ENCODE measurements around the gene ZFYVE9.

Gene ZFYVE9

GRCh38 chr1:52323731-52324130 lies 181.8 kb downstream of the ZFYVE9 start:
- no peak for DNase-seq (ENCODE audit: extremely low spot score)
- POLR2A ChIA-PET = no interaction called here
- no peak for TF ChIP-seq FOXM1 (IDR thresholded peaks at IDR 0.05; ENCODE audit: borderline replicate concordance)
- TF ChIP-seq SUZ12 (IDR thresholded peaks at IDR 0.05) = no peak
- TF ChIP-seq TARDBP (IDR thresholded peaks at IDR 0.05) = no peak
- peak; percentile 60; the same call in 1 of the 2 replicates for TF ChIP-seq ZNF384 (IDR thresholded peaks at IDR 0.05)
- TF ChIP-seq PKNOX1 (IDR thresholded peaks at IDR 0.05) = no peak
- TF ChIP-seq L3MBTL2 (conservative IDR thresholded peaks at IDR 0.05) = no peak
- TF ChIP-seq ARNT (IDR thresholded peaks at IDR 0.05) = no peak
- CTCF ChIA-PET = interaction anchor here (0.6 kb wide), 1 partner anchor 200 kb away, joined by 4 read pairs; no protein-coding TSS in a partner anchor

GRCh38 chr1:52325786-52326185 lies 183.9 kb downstream of the ZFYVE9 start:
- CTCF ChIA-PET = no interaction called here
- POLR2A ChIA-PET = no interaction called here
- TF ChIP-seq HDGF (IDR thresholded peaks at IDR 0.05; ENCODE audit: borderline replicate concordance) = no peak
- TF ChIP-seq LEF1 (IDR thresholded peaks at IDR 0.05; ENCODE audit: borderline replicate concordance) = no peak
- no peak for TF ChIP-seq L3MBTL2 (conservative IDR thresholded peaks at IDR 0.05)
- TF ChIP-seq CTBP1 (IDR thresholded peaks at IDR 0.05; ENCODE audit: borderline replicate concordance) = no peak
- TF ChIP-seq NFRKB (IDR thresholded peaks at IDR 0.05) = no peak
- TF ChIP-seq SUZ12 (IDR thresholded peaks at IDR 0.05) = no peak
- no peak for TF ChIP-seq ZNF384 (IDR thresholded peaks at IDR 0.05)
- no peak for TF ChIP-seq ARNT (IDR thresholded peaks at IDR 0.05)
- no peak for TF ChIP-seq BHLHE40 (IDR thresholded peaks at IDR 0.05; ENCODE audit: borderline replicate concordance)
- no peak for TF ChIP-seq SP1 (IDR thresholded peaks at IDR 0.05)
- no peak for TF ChIP-seq FOXM1 (IDR thresholded peaks at IDR 0.05; ENCODE audit: borderline replicate concordance)
- TF ChIP-seq TARDBP (IDR thresholded peaks at IDR 0.05) = no peak
- TF ChIP-seq ELF4 (IDR thresholded peaks at IDR 0.05) = no peak
- no peak for TF ChIP-seq FOXK2 (IDR thresholded peaks at IDR 0.05)
- no peak for TF ChIP-seq FOXA1 (IDR thresholded peaks at IDR 0.05)
- TF ChIP-seq PKNOX1 (IDR thresholded peaks at IDR 0.05) = no peak
- no peak for DNase-seq (ENCODE audit: extremely low spot score)

- ChIA-PET POLR2A (no interaction called here), CTCF (interaction anchor here (0.5 kb wide), 1 partner anchor 196 kb away, joined by 3 read pairs; no protein-coding TSS in a partner anchor)
- DNase-seq (ENCODE audit: extremely low spot score) = no peak
These were observed 186.7 kb downstream of the ZFYVE9 start for GRCh38 chr1:52328615-52329014.

GRCh38 chr1:52332411-52332810 lies 190.5 kb downstream of the ZFYVE9 start:
- POLR2A ChIA-PET = no interaction called here
- CTCF ChIA-PET = no interaction called here
- TF ChIP-seq TARDBP (IDR thresholded peaks at IDR 0.05) = no peak
- no peak for DNase-seq (ENCODE audit: extremely low spot score)

More at GRCh38 chr1:52328615-52329014, 186.7 kb downstream of the ZFYVE9 start:
- TF ChIP-seq FOXK2 (IDR thresholded peaks at IDR 0.05) (no peak), ARNT (IDR thresholded peaks at IDR 0.05) (no peak), SUZ12 (IDR thresholded peaks at IDR 0.05) (no peak), NFRKB (IDR thresholded peaks at IDR 0.05) (no peak), BHLHE40 (IDR thresholded peaks at IDR 0.05; ENCODE audit: borderline replicate concordance) (no peak), FOXA1 (IDR thresholded peaks at IDR 0.05) (no peak)

- ChIA-PET CTCF (no interaction called here), POLR2A (no interaction called here)
- no peak for TF ChIP-seq HDGF (IDR thresholded peaks at IDR 0.05; ENCODE audit: borderline replicate concordance)
- TF ChIP-seq NFRKB (IDR thresholded peaks at IDR 0.05) = no peak
- no peak for TF ChIP-seq FOXA1 (IDR thresholded peaks at IDR 0.05)
- TF ChIP-seq CTBP1 (IDR thresholded peaks at IDR 0.05; ENCODE audit: borderline replicate concordance) = no peak
- no peak for TF ChIP-seq LEF1 (IDR thresholded peaks at IDR 0.05; ENCODE audit: borderline replicate concordance)
- TF ChIP-seq ARNT (IDR thresholded peaks at IDR 0.05) = no peak
- TF ChIP-seq SUZ12 (IDR thresholded peaks at IDR 0.05) = no peak
- no peak for TF ChIP-seq SP1 (IDR thresholded peaks at IDR 0.05)
- no peak for TF ChIP-seq L3MBTL2 (conservative IDR thresholded peaks at IDR 0.05)
- no peak for TF ChIP-seq PKNOX1 (IDR thresholded peaks at IDR 0.05)
- no peak for TF ChIP-seq FOXM1 (IDR thresholded peaks at IDR 0.05; ENCODE audit: borderline replicate concordance)
- no peak for TF ChIP-seq FOXK2 (IDR thresholded peaks at IDR 0.05)
- TF ChIP-seq ZNF384 (IDR thresholded peaks at IDR 0.05) = no peak
- TF ChIP-seq ELF4 (IDR thresholded peaks at IDR 0.05) = no peak
- TF ChIP-seq BHLHE40 (IDR thresholded peaks at IDR 0.05; ENCODE audit: borderline replicate concordance) = no peak
- no peak for TF ChIP-seq TARDBP (IDR thresholded peaks at IDR 0.05)
- no peak for DNase-seq (ENCODE audit: extremely low spot score)
These were observed 193.1 kb downstream of the ZFYVE9 start for GRCh38 chr1:52334906-52335528.

- TF ChIP-seq LEF1 (IDR thresholded peaks at IDR 0.05; ENCODE audit: borderline replicate concordance) = no peak
- TF ChIP-seq SUZ12 (IDR thresholded peaks at IDR 0.05) = no peak
- no peak for TF ChIP-seq ZNF384 (IDR thresholded peaks at IDR 0.05)
- no peak for TF ChIP-seq HDGF (IDR thresholded peaks at IDR 0.05; ENCODE audit: borderline replicate concordance)
- no peak for TF ChIP-seq TARDBP (IDR thresholded peaks at IDR 0.05)
- no peak for TF ChIP-seq BHLHE40 (IDR thresholded peaks at IDR 0.05; ENCODE audit: borderline replicate concordance)
- ChIA-PET CTCF (no interaction called here), POLR2A (no interaction called here)
- no peak for DNase-seq (ENCODE audit: extremely low spot score)
These were observed 195.6 kb downstream of the ZFYVE9 start for GRCh38 chr1:52337439-52337838.
